Stimulated activated CD4-positive, alpha-beta T cell treated with anti-CD3 and anti-CD28 coated beads, Interleukin-2, amount 100 ng/mL, for 48 hours (primary cell): ENCODE results near the gene ABCA2.

ENCODE experiments used
- DNase-seq, 2 donors: peaks; one replicate each; pipeline ENCODE4 v3.0.0-alpha.2; 2020

Gene ABCA2

GRCh38 chr9:136960212-136960937 lies 67.7 kb downstream of the ABCA2 start:
- no peak for DNase-seq

GRCh38 chr9:136958898-136959850 lies 68.9 kb downstream of the ABCA2 start:
- no peak for DNase-seq

GRCh38 chr9:136958473-136958872 lies 69.6 kb downstream of the ABCA2 start:
- no peak for DNase-seq

GRCh38 chr9:136957901-136958300 lies 70.1 kb downstream of the ABCA2 start:
- DNase-seq: no peak

- DNase-seq: no peak
Measured at GRCh38 chr9:136957461-136957860, 70.6 kb downstream of the ABCA2 start.
